Adrenal gland (tissue), 12 donors: ENCODE data around the gene CHRD. TPM values are rescaled to one million over a fixed set of nuclear protein-coding genes. Genes with fewer than 3 reads are reported as not detected.

Experiments
- DNase-seq, 7 donors: peaks; one replicate each; pipeline ENCODE4 v3.0.0-alpha.2; 2019 to 2020
- H3K27ac ChIP-seq, 5 donors: fragments of 200-600 bp; sonication (generic) in 4 of 5; 1 replicate in 3 of 5; 2 replicates in 2 of 5; pipeline versions ENCODE4 v1.5.1 to v1.8.0; 2016 to 2020; ENCODE audit warnings: mild to moderate bottlenecking in 1 of 5
- H3K27me3 ChIP-seq: fragments of 200-600 bp; 2 replicates; pipeline ENCODE4 v1.8.0; 2021
- H3K36me3 ChIP-seq, 2 donors: fragments of 200-600 bp; replicated peaks in 1 of 2; 1 replicate in 1 of 2; 2 replicates in 1 of 2; pipeline versions ENCODE4 v1.5.1 to v1.8.0; 2018 to 2022
- H3K4me1 ChIP-seq, 2 donors: fragments of 200-600 bp; replicated peaks in 1 of 2; 1 replicate in 1 of 2; 2 replicates in 1 of 2; pipeline versions ENCODE4 v1.5.1 to v1.8.0; 2018 to 2021
- H3K4me3 ChIP-seq, 4 donors: fragments of 200-600 bp; sonication (generic) in 3 of 4; one replicate each; pipeline ENCODE4 v1.5.1; 2016 to 2018
- H3K9me3 ChIP-seq, 3 donors: fragments of 200-600 bp; sonication (generic) in 1 of 3; replicated peaks in 1 of 3; 1 replicate in 2 of 3; 2 replicates in 1 of 3; pipeline versions ENCODE4 v1.5.1 to v1.8.0; 2016 to 2021
- POLR2A ChIP-seq, 2 donors: fragments of 450-650 bp; IDR thresholded peaks; one replicate each; pipeline ENCODE4 v1.6.1; 2017; ENCODE audit warnings: antibody characterized with exemption in 2 of 2, mild to moderate bottlenecking in 2 of 2, moderate library complexity in 1 of 2
- WGBS, 4 donors: extraction: QIAGEN DNeasy Blood & Tissue Kit in 2 of 4; methylation state at CpG; one replicate each; pipeline versions ENCODE4 v1.1.5 to v1.1.7; 2013 to 2017; 5-methylcytosine and 5-hydroxymethylcytosine counted together
- intact Hi-C, 2 donors: fragments of 100-400 bp; cut with DNase I; formaldehyde crosslinking; loops; one replicate each; pipeline versions ENCODE4 v1.14.1 to v1.15.0; 2022 to 2023
- polyA plus RNA-seq, 3 donors: library from polyadenylated mRNA; stranded (reverse); fragments of 200-250 nt in 2 of 3; fragments of 350-450 nt in 1 of 3; fragmentation: Illumina TruSeq in 1 of 3; extraction: RNeasy Lipid Tissue Mini Kit (QIAGEN cat#74804) in 1 of 3; gene quantifications; one replicate each; pipeline ENCODE4 v1.2.3, GENCODE V29; 2013 to 2014
- total RNA-seq, 9 donors: library from RNA; depleted of rRNA in 4 of 9; stranded (reverse); fragments of >200 nt in 4 of 9; fragments of 120-200 nt in 1 of 9; fragmentation: NEBNext Ultra II Directional in 1 of 9; extraction: Animal tissue kit (Norgen Biotek cat#: 25700) in 1 of 9; gene quantifications; one replicate each; pipeline versions ENCODE4 v1.1.0 to v1.2.4, GENCODE V29; 2013 to 2023
- TF ChIP-seq, protein P1 (sequence below), 6 experiments: fragments of 450-650 bp in 4 of 6; fragments of 200-600 bp in 2 of 6; sonication (generic) in 1 of 6; IDR thresholded peaks; 1 replicate in 5 of 6; 2 replicates in 1 of 6; pipeline versions ENCODE4 v1.5.1 to v1.8.0; 2016 to 2021; ENCODE audit warnings: antibody characterized with exemption in 6 of 6, mild to moderate bottlenecking in 2 of 6, moderate library complexity in 1 of 6
- donor health status: healthy with polysubstance abuse.
- donor health status: Bipolar disorder and iron deficiency.
- donor health status: DM: yes; HTN: yes; CAD: no.
- donor health status: DM: no; HTN: no; CAD: no.
- donor health status: DM: no; HTN: no; CAD: no.
- donor health status: DM: yes; HTN: yes; CAD: no.

CHRD gene
- total and polyA plus RNA-seq, 12 donors = 1.1 to 101 (median 23.7) TPM

DNA sequence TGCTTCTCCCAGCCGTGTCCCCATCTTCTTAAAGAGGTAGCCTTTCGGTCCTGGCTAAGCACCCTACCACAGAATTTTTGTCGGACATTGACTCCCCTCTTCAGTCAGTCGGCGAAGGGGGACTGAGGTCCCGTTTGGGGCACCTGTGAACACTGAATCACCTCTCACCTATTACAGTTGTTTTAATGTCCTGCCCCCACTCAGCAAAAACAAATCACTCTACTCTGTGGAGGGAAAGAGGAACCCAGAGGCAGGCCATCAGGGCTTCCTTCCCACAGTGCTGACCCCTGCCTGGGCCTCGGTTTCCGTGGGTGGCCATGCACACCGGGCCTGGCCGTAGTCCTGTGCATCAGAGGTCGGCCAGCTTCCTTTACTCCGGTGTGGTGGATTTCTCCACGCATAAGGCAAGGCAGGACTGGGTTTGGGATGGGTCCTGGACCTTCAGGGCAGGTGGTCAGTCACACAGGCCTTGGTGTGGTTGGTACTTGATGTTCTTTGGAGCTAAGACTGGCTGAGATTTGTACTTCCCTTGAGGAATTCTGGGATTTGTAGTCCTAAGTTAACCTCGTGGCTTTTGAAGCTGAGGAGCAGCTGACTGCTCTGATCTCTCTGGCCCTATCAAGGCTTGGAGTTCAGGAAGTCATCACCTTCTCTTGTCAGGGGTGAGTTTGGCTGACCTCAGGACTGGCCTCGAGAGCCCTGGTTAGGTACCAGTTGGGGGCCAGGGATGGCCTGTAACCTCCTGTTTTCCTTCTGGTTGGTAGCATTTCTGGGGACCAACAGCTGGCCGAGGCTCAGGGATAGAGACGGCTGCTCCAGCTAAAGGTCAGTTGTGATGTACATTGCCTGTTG lies 43.1 kb upstream of the CHRD start:
- intact Hi-C loops = no loop called here
- Histone ChIP-seq H3K9me3 (no peaks in the 10 kb centered on the region), H3K4me1 (peaks cover 13 to 37% of the 10 kb centered on the region in 2 donors), H3K27ac (peak overlapping the region; percentile 93 to 98 (median 94)), H3K36me3 (peaks cover 0 to 41% of the 10 kb centered on the region in 2 donors), H3K27me3 (no peaks in the 10 kb centered on the region), H3K4me3 (peak overlapping the region in 3 of 4 donors; percentile 81 to 89 (median 83))
- 8 to 16% (median 9%) methylated on average over 9 to 17 of the region's 17 CpGs for WGBS, 4 donors
- peak in 4 of 7 donors; percentile 41 to 54 (median 50) for DNase-seq
- TF ChIP-seq, protein P1, sequence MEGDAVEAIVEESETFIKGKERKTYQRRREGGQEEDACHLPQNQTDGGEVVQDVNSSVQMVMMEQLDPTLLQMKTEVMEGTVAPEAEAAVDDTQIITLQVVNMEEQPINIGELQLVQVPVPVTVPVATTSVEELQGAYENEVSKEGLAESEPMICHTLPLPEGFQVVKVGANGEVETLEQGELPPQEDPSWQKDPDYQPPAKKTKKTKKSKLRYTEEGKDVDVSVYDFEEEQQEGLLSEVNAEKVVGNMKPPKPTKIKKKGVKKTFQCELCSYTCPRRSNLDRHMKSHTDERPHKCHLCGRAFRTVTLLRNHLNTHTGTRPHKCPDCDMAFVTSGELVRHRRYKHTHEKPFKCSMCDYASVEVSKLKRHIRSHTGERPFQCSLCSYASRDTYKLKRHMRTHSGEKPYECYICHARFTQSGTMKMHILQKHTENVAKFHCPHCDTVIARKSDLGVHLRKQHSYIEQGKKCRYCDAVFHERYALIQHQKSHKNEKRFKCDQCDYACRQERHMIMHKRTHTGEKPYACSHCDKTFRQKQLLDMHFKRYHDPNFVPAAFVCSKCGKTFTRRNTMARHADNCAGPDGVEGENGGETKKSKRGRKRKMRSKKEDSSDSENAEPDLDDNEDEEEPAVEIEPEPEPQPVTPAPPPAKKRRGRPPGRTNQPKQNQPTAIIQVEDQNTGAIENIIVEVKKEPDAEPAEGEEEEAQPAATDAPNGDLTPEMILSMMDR (IDR thresholded peaks at IDR 0.05) = no peak
- TF ChIP-seq POLR2A (IDR thresholded peaks at IDR 0.05) = peak in 1 of 2 donors; percentile 43

DNA sequence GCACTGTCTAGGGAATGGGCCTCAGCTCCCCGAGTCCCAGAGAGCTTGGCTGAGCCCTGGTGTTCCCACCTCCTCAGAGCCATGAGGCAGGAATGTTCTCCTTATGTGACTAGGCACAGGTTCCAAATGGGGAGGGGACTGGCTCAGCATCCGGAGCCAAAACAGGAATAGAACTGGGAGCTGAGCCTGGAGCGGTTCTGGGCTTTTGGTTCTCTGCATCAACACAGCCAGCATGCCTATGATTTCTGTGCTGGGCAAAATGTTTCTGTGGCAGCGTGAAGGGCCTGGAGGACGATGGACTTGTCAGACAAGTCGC lies 42.5 kb upstream of the CHRD start, which contains the start of gene FAM131A:
Gene FAM131A (plus strand): TSS at position 202 of the 316 bp plus-strand sequence. CDS start 31 bp downstream, at position 233.
- peak within 1 kb of the TSS; percentile 93 to 98 (median 94) for H3K27ac ChIP-seq
- peaks cover 13 to 37% of the 10 kb centered on the region in 2 donors for H3K4me1 ChIP-seq
- 51 to 71% (median 58%) methylated on average over 3 to 6 of the region's 6 CpGs for WGBS, 4 donors
- no peaks in the 10 kb centered on the region for H3K9me3 ChIP-seq
- no peak for TF ChIP-seq POLR2A (IDR thresholded peaks at IDR 0.05)
- TF ChIP-seq, protein P1 (IDR thresholded peaks at IDR 0.05) = no peak
- DNase-seq = peak in 1 of 7 donors; percentile 77
- peak within 1 kb of the TSS in 2 of 4 donors; percentile 83 to 89 for H3K4me3 ChIP-seq
- no peaks in the 10 kb centered on the region for H3K27me3 ChIP-seq
- H3K36me3 ChIP-seq = peaks cover 0 to 41% of the 10 kb centered on the region in 2 donors
- intact Hi-C loops = no loop called here

DNA sequence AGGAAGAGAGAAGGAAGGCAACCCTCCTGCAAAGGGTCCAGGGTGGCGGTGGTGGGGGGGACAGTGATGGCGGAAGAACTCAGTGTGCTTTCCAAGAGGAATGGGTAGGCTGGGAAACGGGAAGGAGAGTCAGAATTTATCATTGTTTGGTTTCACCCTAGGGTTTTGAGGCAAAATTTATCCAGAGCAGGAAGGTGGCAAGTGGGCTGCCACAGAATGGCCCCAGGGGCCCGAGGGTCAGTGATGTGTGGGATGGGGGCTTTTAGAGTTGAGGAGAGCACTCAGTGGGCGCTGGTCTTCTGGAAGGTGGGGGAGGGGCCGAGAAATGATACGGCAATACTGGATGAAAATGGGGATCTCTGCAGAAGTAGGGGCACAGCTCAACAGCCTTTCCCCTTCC lies 41.9 kb upstream of the CHRD start:
- TF ChIP-seq, protein P1 (IDR thresholded peaks at IDR 0.05) = no peak
- no peak for TF ChIP-seq POLR2A (IDR thresholded peaks at IDR 0.05)
- peak overlapping the region in 1 of 4 donors; percentile 5 for H3K4me3 ChIP-seq
- H3K27me3 ChIP-seq = no peaks in the 10 kb centered on the region
- intact Hi-C loops = no loop called here
- no peak for DNase-seq
- no peaks in the 10 kb centered on the region for H3K9me3 ChIP-seq
- H3K36me3 ChIP-seq = peaks cover 0 to 41% of the 10 kb centered on the region in 2 donors
- WGBS, 4 donors = 62 to 77% (median 72%) methylated on average over 7 of the region's 7 CpGs
- H3K27ac ChIP-seq = peak overlapping the region in 3 of 5 donors; percentile 60 to 98 (median 97)
- peaks cover 13 to 37% of the 10 kb centered on the region in 2 donors for H3K4me1 ChIP-seq

DNA sequence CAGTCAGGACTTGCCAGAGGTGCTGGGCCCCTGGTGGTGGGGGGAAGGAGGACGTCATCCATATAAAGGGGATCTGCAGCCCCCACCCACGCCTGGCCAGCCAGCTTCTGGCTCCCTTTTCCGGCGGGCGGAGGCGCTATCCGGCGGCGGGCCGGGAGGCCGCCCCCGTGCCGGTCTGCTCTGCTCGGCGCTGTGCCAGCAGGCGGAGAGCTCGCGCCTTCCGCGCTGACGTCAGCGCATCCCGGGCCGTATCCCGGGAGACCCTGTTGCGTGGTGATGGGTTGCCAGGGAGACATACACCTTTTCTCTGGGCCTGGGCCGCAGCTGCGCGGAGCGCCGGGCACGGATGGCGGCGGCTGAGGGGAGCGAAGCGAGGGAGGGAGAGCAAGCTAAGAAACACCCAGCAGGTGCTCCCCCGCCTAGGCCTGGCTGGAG lies 41.3 kb upstream of the CHRD start:
- TF ChIP-seq, protein P1 (IDR thresholded peaks at IDR 0.05) = peak in 2 of 6 experiments; percentile 9 to 13
- no peak for TF ChIP-seq POLR2A (IDR thresholded peaks at IDR 0.05)
- peak in 6 of 7 donors; percentile 40 to 94 (median 64) for DNase-seq
- Histone ChIP-seq H3K4me1 (peaks cover 13 to 37% of the 10 kb centered on the region in 2 donors), H3K9me3 (no peaks in the 10 kb centered on the region), H3K4me3 (peak overlapping the region in 1 of 4 donors; percentile 5), H3K27ac (peak overlapping the region in 3 of 5 donors; percentile 60 to 98 (median 97)), H3K36me3 (peaks cover 0 to 41% of the 10 kb centered on the region in 2 donors), H3K27me3 (no peaks in the 10 kb centered on the region)
- intact Hi-C loops = no loop called here
- 36 to 80% (median 45%) methylated on average over 5 to 37 of the region's 37 CpGs for WGBS, 4 donors
